HG02588 (cell line): Measurements from ENCODE around the gene SLC34A3.

ENCODE experiments used
- ATAC-seq: cut with Tn5 transposase; IDR thresholded peaks from one replicate; pipeline ENCODE4 v1.9.1; 2021; ENCODE audit warnings: mild to moderate bottlenecking, moderate library complexity; ENCODE audit not compliant: unreplicated experiment

The SLC34A3 gene

GRCh38 chr9:137230705-137231371 lies at the start of gene SLC34A3:
SLC34A3 (plus strand) TSS chr9:137230901; CDS start chr9:137231703, 802 bp downstream.
- ATAC-seq: no peak

DNA sequence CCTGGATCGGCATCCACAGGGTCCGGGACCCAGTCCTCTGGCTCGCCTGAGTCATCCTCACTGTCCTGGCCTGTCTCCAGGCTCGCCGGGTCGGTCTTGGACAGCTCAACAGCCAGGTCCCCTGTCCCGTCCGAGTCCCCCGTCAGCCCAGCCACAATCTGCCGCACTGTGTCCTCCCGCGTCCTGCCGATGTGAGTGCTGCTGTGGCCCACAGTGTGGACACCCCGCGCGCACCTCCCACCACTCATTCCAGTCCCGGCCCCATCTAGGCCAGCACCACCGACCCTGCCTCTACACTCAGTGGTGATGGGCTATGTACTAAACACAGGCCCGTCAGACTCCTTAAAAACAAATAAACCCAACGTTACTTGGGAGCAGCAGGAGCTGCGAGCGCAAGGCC lies 49.0 kb upstream of the SLC34A3 start:
- ATAC-seq: no peak

GRCh38 chr9:137182836-137183235 lies 47.9 kb upstream of the SLC34A3 start:
- no peak for ATAC-seq

GRCh38 chr9:137183980-137184595 lies 46.6 kb upstream of the SLC34A3 start:
- no peak for ATAC-seq

- ATAC-seq: no peak
Observed at GRCh38 chr9:137184881-137185660, 45.6 kb upstream of the SLC34A3 start.

- no peak for ATAC-seq
Observed at GRCh38 chr9:137185921-137186320, 44.8 kb upstream of the SLC34A3 start.

DNA sequence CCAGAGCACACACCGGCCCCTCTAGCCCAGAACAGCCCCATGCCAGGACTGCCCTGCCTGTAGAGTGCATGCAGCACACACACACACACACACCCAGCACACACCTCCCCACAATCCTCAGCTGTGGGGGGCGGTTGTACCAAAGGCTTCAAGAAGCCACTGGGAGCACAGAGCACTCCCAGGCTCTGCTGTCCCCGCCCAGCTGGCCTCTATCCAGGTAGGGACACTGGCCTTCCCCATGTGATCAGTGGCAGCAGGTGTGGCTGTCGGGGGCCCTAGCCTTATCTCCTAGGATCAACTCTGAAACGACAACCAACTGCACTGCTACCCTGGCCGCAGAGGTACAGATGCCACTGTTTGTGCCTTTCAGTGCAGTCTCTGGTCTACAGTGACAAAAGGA lies 44.3 kb upstream of the SLC34A3 start:
- ATAC-seq: no peak

- no peak for ATAC-seq
Observed at GRCh38 chr9:137187386-137187785, 43.3 kb upstream of the SLC34A3 start.

GRCh38 chr9:137188086-137188489 lies 42.6 kb upstream of the SLC34A3 start:
- no peak for ATAC-seq

- peak; percentile 73 for ATAC-seq
Observed at GRCh38 chr9:137188490-137189296, 42.0 kb upstream of the SLC34A3 start, which contains the start of the genes ANAPC2 and SSNA1. ANAPC2 (minus strand) TSS chr9:137188560; CDS start chr9:137188532, 28 bp downstream. SSNA1 (plus strand) TSS chr9:137188676; CDS start chr9:137188727, 51 bp downstream.

GRCh38 chr9:137189297-137190295 lies 41.1 kb upstream of the SLC34A3 start:
- ATAC-seq: no peak

GRCh38 chr9:137190315-137190856 lies 40.3 kb upstream of the SLC34A3 start:
- no peak for ATAC-seq

DNA sequence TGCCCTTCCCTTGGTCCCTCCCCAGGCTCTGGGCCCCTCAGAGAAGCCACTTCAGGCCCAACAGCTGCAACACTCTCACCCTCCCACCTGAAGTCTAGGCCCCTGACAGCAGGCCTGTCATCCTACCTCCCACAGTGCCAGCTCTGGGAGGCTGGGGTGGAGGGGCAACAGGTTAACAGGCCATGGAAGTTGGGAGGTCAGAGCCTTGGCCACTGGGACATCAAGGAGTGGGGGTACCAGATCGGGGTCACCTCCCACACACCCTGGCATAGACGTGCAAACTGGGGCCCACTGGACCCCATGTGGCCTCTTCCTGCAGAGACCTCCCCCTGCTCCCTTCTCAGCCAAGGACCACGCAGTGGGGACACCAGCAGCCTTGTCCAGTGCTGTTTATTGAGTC lies 39.5 kb upstream of the SLC34A3 start:
- ATAC-seq: no peak

- no peak for ATAC-seq
Observed at GRCh38 chr9:137191691-137192447, 38.8 kb upstream of the SLC34A3 start.

- ATAC-seq: no peak
Observed at GRCh38 chr9:137192448-137192780, 38.3 kb upstream of the SLC34A3 start.

GRCh38 chr9:137192859-137193258 lies 37.8 kb upstream of the SLC34A3 start:
- no peak for ATAC-seq

GRCh38 chr9:137193771-137194170 lies 36.9 kb upstream of the SLC34A3 start:
- no peak for ATAC-seq

DNA sequence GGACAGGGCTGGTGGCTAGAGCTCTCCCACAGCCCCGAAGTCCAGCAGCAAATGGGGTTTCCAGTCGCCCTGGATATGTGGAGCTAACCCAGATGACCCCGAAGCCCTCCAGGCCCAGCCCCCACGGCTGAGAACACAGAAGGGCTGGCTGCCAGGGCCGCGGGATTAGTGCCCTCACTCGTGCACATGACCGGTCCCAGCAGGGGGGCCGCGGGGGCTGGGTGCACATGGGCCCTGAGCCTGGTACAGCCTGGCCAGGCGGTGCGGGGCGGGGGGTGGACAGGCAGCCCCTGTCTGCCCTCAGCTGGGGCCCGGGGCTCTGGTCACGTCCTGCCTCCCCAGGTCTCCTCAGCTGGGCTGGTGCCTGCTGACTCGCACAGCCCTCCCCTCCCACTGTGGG lies 36.3 kb upstream of the SLC34A3 start:
- no peak for ATAC-seq

- ATAC-seq: no peak
Observed at GRCh38 chr9:137194909-137195308, 35.8 kb upstream of the SLC34A3 start.
